Activated naive CD4-positive, alpha-beta T cell treated with anti-CD3 and anti-CD28 coated beads, Interleukin-2, amount 50 U/mL, for 24 hours (primary cell): ENCODE results near the gene AADACL4.

Source experiments
- H3K27ac Mint-ChIP-seq: one replicate; pipeline ENCODE4 v1.8.0; 2021; ENCODE audit warnings: mild to moderate bottlenecking, mixed read lengths
- H3K27me3 Mint-ChIP-seq: one replicate; pipeline ENCODE4 v1.8.0; 2021; ENCODE audit warnings: mixed read lengths
- H3K36me3 Mint-ChIP-seq: one replicate; pipeline ENCODE4 v1.8.0; 2021; ENCODE audit warnings: mixed read lengths
- H3K4me1 Mint-ChIP-seq: one replicate; pipeline ENCODE4 v1.8.0; 2021; ENCODE audit warnings: mixed read lengths
- H3K4me3 Mint-ChIP-seq: one replicate; pipeline ENCODE4 v1.8.0; 2021; ENCODE audit warnings: mild to moderate bottlenecking, mixed read lengths
- H3K9me3 Mint-ChIP-seq: one replicate; pipeline ENCODE4 v1.8.0; 2021; ENCODE audit warnings: mixed read lengths

AADACL4 gene

DNA sequence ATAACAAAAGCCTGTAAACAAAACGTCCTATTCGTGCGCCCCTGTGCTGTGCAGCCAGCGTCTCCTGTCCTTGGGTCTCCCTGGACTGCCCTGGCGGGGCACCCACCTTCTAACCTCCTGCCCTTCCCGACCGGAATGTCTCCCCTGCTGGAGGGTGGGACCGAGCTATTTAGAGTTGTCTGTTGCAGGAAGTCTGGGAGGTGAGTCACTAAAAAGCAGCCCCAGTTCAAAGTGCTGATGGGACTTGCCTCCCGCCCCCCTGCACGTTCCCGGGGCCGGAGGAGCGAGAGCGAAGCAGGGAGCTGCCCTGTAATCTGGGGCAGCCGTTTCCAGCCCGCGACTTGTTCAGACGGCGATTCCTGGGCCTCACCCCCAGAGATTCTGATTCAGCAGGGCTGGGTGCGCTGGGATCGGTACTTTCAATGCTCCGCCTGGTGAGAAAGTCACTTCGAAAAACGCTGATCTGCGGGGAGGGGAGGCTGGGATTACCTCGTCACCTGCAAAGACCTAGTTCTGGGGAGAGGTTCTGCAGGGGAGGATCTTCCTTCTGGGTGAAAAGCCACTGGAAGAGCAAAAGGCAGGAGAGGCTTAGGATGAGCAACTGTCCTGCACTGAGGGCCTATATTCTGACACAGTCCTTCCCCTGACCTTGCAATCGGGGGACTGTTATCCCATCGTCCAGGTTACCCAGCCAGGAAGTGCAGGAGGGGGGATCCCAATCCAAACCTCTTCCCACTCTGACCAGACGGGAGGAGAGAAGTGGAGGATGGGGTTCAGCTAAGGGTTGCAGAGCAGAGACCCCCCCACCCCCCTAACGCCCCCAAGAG is 24.7 kb upstream of the AADACL4 start:
- H3K4me3 Mint-ChIP-seq = peak overlapping the region; percentile 98
- peaks cover 1% of the 10 kb centered on the region for H3K36me3 Mint-ChIP-seq
- H3K27me3 Mint-ChIP-seq = no peaks in the 10 kb centered on the region
- H3K27ac Mint-ChIP-seq = peak overlapping the region; percentile 95
- no peaks in the 10 kb centered on the region for H3K9me3 Mint-ChIP-seq
- H3K4me1 Mint-ChIP-seq = peaks cover 43% of the 10 kb centered on the region

DNA sequence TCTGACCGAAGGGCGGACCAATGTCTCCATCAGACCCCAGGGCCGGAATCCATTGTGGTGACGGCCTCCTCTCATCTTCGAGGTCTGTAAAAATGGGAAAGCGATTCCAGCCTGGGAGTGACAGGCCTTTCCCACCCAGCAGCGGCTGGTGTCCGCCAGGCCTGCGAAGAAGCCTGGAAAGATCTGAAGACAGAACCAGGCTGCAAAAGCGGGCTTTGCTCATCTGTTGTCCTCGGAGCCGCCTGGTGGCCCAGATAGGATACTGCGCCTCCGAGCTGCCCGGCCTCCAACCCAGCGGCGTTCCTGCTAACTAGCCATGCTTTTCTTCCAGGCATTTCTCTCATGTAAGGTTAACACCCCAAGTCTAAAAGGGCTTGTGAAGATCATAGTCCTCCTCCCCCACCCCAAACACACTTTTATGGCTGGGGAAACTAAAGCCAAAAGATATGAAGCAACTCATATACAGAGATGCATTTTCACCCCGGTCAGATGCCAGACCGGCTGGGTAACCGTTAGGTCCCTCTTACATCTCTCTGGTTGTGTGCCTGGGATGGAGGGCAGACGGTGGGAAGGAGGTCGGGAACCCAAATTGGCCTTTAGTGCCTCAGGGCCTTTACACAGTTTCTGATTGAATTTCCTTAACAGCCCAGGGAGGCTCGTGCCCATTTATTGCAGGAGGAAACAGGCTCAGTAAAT is 23.9 kb upstream of the AADACL4 start:
- H3K36me3 Mint-ChIP-seq = no peaks in the 10 kb centered on the region
- no peaks in the 10 kb centered on the region for H3K9me3 Mint-ChIP-seq
- H3K4me1 Mint-ChIP-seq = peaks cover 35% of the 10 kb centered on the region
- H3K27ac Mint-ChIP-seq = peak overlapping the region; percentile 51
- H3K4me3 Mint-ChIP-seq = peak overlapping the region; percentile 98
- no peaks in the 10 kb centered on the region for H3K27me3 Mint-ChIP-seq

DNA sequence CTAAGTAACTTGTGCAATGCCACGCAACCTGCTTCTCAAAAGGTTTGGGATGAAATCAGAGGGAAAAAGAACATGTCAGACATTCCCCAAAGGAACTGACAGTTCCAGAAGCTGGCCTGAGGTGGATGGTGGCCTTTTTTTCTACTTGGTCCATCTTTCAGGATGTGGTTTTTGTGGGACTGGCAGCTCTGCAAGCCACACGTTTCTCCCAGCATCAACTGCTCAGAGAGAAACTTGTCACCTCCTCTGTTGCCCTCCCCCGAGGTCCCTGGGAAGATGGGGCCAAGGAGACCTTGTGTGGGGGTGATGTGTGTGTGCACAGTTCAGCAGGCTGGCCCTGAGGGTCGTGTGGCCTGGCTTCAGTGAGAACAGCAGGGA is 23.4 kb upstream of the AADACL4 start:
- Mint-ChIP-seq H3K4me3 (peak overlapping the region; percentile 98), H3K9me3 (no peaks in the 10 kb centered on the region), H3K36me3 (no peaks in the 10 kb centered on the region), H3K27me3 (no peaks in the 10 kb centered on the region), H3K27ac (no peak overlapping the region), H3K4me1 (peaks cover 30% of the 10 kb centered on the region)

DNA sequence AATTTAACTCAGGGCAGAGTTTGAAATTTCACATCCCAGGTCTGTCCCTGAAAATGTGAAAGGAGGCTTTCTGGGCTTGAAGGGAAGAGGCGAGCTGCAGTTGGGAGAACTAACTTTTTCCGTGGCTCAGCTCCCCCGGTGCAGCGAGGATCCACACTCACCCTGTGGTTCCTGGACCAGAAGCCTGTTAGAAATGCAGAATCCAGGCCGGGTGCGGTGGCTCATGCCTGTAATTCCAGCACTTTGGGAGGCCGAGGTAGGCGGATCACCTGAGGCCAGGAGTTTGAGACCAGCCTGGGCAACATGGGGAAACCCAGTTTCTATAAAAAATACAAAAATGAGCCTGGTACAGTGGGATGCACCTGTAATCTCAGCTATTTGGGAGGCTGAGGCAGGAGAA is 23.0 kb upstream of the AADACL4 start:
- Mint-ChIP-seq H3K4me3 (no peak overlapping the region), H3K27me3 (no peaks in the 10 kb centered on the region), H3K9me3 (no peaks in the 10 kb centered on the region), H3K36me3 (no peaks in the 10 kb centered on the region), H3K27ac (no peak overlapping the region), H3K4me1 (peaks cover 25% of the 10 kb centered on the region)

DNA sequence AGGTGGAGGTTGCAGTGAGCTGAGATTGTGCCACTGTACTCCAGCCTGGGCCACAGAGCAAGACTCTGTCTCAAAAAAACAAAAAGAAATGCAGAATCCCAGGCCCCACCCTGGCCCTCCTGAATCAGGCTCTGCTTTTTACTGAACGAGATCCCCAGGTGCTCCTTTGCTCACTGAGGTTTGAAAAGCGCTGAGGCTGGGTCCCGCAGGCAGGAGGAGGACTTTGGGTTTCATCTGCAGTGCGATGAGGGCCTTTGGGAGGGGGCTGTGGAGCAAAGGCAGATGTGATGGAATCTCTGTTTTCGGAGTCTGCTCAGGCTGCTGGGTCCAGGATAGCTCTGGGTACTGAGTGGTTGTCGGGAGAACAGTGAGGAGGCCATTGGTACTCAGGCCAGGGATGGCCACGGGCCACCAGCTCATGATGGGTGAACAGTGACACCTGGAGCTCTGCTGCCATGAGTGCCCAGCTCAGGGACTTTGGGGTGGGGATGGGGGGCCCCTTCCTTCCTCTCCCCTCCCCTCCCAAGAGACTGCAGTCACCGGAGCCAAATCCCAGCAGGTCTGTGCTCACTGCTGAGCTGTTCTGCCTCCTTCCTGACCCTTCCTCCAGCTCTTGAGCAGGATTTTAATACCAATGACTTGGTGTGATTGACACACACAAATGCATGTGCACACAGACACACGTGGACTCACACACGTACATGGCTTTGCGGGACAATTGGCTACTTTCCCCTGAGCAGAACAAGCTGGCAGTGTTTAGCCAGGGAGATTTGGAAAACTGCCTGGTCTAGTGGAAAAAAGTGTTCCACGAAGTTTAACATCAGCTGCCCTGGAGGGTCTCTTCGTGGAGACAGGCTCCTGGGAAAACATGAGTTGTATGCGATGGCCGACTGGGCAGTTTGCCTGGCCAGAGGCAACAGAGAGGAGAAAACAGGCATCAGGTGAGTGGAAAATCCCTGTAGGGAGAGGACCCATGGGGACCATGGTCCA is 22.2 kb upstream of the AADACL4 start:
- Mint-ChIP-seq H3K4me1 (peaks cover 24% of the 10 kb centered on the region), H3K27me3 (no peaks in the 10 kb centered on the region), H3K9me3 (no peaks in the 10 kb centered on the region), H3K4me3 (no peak overlapping the region), H3K36me3 (no peaks in the 10 kb centered on the region), H3K27ac (no peak overlapping the region)

DNA sequence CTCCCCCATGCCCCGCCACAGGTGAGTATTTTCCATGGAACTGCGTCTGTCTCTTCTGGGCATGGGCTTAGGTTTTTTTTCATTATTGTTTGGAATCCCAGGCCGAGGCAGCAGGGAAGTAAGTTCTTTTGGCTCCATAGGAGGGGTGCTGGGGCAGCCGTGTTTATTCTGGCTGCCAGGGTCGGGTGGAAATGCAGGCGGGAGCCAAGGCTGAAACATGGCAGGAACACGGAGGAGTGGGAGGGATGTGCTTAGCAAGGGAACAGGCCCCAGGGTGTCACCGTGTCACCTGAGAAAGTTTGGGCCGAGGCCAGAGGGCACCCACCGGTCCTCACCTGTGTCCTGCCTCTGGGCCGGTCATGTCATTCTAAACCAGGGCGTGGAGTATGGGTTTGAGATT is 21.4 kb upstream of the AADACL4 start:
- no peak overlapping the region for H3K27ac Mint-ChIP-seq
- no peaks in the 10 kb centered on the region for H3K9me3 Mint-ChIP-seq
- no peaks in the 10 kb centered on the region for H3K36me3 Mint-ChIP-seq
- H3K4me3 Mint-ChIP-seq = no peak overlapping the region
- H3K4me1 Mint-ChIP-seq = peaks cover 32% of the 10 kb centered on the region
- no peaks in the 10 kb centered on the region for H3K27me3 Mint-ChIP-seq

DNA sequence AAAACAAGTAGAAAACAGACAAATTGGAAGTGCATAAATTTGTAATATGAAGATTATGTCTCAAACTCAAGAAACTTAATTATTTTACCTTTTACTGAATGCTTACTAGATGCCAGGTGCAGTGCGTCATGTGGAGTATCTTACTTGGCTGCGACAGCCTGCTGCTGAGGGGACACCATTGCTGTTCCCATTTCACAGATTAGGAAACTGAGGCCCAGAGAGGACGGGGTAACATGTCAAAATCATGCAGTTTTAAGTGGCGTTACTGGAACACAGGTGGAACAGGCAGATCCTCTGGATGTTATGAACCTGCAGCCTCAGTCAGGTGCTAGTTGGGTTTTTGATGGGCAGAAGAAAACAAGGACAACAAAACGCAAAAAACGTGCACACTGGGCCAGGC is 18.6 kb upstream of the AADACL4 start:
- Mint-ChIP-seq H3K4me3 (no peak overlapping the region), H3K36me3 (no peaks in the 10 kb centered on the region), H3K27me3 (no peaks in the 10 kb centered on the region), H3K27ac (no peak overlapping the region), H3K4me1 (peaks cover 14% of the 10 kb centered on the region), H3K9me3 (no peaks in the 10 kb centered on the region)

DNA sequence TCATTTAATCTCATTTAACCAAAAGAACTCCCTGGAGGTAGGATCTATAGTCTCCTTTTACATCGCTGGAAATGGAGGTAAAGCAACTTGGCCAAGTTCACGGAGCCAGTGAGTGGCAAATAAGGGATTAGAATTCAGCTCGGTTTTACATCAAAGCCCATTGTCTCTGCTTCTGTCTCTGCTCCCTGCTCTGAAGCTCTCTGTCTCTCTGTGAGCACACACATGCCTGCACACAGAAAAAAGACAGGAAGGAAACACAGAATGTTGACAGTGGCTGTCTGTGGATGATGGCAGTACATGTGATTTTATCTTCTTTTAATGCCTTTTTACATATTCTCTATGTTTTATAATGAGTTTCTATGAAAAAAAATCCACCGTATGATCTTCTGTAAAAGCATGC is 17.0 kb upstream of the AADACL4 start:
- no peaks in the 10 kb centered on the region for H3K9me3 Mint-ChIP-seq
- H3K36me3 Mint-ChIP-seq = no peaks in the 10 kb centered on the region
- H3K27ac Mint-ChIP-seq = no peak overlapping the region
- no peak overlapping the region for H3K4me3 Mint-ChIP-seq
- H3K27me3 Mint-ChIP-seq = no peaks in the 10 kb centered on the region
- H3K4me1 Mint-ChIP-seq = peaks cover 13% of the 10 kb centered on the region

DNA sequence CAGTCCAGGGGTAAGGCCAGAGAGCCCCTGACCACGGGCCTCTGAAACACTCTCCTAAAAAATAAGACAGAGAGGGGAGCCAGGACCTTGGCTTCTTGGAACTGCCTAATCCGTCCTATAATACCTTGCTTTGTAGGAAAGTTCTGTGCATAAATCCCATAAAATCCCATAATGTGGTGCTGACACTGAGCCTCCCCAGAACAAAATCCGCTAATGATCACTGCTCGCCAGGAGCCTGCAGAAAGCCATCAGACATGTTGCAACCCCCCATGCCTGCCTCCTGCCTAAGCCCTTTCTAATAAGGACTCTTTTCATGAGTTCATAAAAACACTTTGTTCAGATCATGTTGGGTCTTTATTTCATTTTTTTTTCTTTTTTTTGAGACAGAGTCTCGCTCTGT is 16.6 kb upstream of the AADACL4 start:
- Mint-ChIP-seq H3K27me3 (no peaks in the 10 kb centered on the region), H3K4me1 (peaks cover 13% of the 10 kb centered on the region), H3K9me3 (no peaks in the 10 kb centered on the region), H3K4me3 (no peak overlapping the region), H3K36me3 (no peaks in the 10 kb centered on the region), H3K27ac (no peak overlapping the region)

DNA sequence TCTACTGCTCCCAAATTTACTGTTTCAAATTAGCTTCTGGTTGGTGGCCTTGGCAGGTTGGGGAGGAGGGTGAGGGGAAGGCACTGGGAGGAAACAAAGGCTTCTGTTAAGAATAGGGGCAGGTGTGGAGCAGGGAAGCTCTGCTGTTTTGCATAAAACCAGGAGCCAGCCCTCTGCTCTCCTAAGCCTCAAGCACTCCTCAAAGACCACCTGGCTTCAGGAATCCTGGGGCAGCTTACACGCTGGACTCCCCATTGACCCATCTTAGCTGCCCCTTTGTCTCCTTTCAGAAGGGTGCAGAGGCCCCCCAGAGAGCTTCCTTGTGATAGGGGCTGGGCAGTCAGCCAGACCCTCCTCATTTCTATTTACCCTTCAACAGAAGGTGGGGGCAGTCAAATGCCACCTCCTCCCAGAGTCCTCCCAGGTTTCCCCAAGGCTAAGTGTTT is 14.4 kb upstream of the AADACL4 start:
- H3K36me3 Mint-ChIP-seq = no peaks in the 10 kb centered on the region
- peaks cover 15% of the 10 kb centered on the region for H3K4me1 Mint-ChIP-seq
- peaks cover 1% of the 10 kb centered on the region for H3K27me3 Mint-ChIP-seq
- no peaks in the 10 kb centered on the region for H3K9me3 Mint-ChIP-seq
- H3K27ac Mint-ChIP-seq = no peak overlapping the region
- no peak overlapping the region for H3K4me3 Mint-ChIP-seq

DNA sequence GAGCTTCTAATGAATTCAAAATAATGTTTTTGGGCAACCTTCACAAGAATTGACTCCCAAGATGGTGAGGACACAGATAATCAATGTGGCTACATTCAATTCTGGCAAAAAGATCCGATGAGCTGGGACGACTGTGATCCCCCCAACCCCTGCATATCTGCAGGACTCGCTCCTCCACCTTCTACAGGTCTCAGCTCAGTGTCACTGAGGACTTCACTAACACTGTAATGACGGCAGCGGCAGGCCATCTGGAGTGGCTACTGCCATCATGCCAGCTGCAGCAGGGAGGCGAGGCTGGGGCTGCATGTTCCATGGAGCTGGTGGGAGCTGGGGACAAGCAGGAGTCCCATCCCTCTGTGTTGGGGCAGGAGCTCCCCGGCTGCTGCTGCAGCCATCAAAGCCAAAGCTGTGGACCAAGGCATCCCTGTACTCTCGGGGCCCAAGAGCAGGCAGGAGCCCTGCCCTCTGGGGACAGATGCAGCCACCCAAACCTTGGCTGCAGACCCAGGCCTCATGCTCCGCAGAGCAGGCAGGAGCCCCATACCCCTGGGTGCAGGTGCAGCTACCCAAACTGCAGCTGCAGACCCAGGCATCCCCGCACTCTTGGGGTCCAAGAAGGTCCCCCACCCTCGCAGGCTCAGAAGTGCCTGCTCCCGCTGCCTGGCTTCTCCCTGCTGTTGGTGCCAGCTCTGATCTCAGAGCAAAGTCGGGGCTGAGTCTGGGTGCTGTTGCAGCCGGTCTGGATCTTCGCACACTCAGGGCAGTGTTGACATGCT is 13.7 kb upstream of the AADACL4 start:
- no peak overlapping the region for H3K4me3 Mint-ChIP-seq

DNA sequence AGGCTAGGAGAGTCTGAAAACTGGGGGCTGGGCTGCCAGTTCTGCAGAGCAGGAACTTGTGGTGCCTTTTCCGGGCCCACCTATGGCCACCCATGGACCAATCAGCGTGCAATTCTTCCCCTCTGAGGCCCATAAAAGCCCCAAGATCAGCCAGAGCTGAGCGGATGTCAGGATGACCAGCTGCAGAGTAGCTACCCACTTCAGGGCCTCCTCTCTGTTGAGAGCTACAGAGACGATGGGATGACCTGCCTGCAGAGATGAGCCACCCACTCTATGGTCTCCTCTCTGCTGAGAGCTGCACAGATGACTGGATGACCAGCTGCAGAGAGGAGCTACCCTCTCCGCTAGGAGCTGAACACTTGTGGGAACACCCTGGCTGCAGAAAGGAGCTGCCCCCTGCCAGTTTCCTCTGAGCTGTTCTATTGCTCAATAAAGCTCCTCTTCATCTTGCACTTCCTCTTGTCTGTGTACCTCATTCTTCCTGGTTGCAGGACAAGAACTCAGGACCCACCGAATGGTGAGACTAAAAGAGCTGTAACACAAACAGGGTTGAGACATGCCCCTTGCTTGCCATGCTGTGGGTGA is 12.8 kb upstream of the AADACL4 start:
- peaks cover 1% of the 10 kb centered on the region for H3K27me3 Mint-ChIP-seq

More for the DNA sequence above, 13.7 kb upstream of the AADACL4 start:
- no peak overlapping the region for H3K27ac Mint-ChIP-seq
- H3K4me1 Mint-ChIP-seq = peaks cover 18% of the 10 kb centered on the region
- no peaks in the 10 kb centered on the region for H3K9me3 Mint-ChIP-seq
- no peaks in the 10 kb centered on the region for H3K36me3 Mint-ChIP-seq
- peaks cover 1% of the 10 kb centered on the region for H3K27me3 Mint-ChIP-seq

DNA sequence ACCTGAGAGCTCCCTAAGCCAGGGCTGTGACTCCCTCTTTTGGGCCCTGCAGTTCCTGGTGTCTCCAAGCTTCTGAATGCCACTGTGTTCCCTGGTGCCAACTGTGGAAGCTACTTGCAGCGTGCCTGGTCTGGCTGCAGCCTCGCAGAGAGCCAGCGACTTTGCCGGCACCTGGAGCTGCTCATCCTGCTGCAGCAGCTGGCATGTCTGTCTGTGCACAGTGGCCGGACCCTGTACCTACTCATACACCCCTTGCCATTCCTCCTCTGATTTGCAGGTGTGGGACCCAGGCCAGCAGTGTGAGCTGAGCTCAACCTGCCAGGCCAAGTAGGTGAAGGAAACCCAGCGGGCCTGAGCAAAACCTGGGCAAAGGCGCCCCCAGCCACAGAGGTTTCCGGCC is 12.3 kb upstream of the AADACL4 start:
- H3K4me3 Mint-ChIP-seq = no peak overlapping the region
- H3K36me3 Mint-ChIP-seq = no peaks in the 10 kb centered on the region
- H3K4me1 Mint-ChIP-seq = peaks cover 19% of the 10 kb centered on the region
- H3K27me3 Mint-ChIP-seq = peaks cover 1% of the 10 kb centered on the region
- no peaks in the 10 kb centered on the region for H3K9me3 Mint-ChIP-seq
- H3K27ac Mint-ChIP-seq = no peak overlapping the region

More for the DNA sequence above, 12.8 kb upstream of the AADACL4 start:
- Mint-ChIP-seq H3K27ac (no peak overlapping the region), H3K36me3 (no peaks in the 10 kb centered on the region), H3K9me3 (no peaks in the 10 kb centered on the region), H3K4me3 (no peak overlapping the region), H3K4me1 (peaks cover 20% of the 10 kb centered on the region)

DNA sequence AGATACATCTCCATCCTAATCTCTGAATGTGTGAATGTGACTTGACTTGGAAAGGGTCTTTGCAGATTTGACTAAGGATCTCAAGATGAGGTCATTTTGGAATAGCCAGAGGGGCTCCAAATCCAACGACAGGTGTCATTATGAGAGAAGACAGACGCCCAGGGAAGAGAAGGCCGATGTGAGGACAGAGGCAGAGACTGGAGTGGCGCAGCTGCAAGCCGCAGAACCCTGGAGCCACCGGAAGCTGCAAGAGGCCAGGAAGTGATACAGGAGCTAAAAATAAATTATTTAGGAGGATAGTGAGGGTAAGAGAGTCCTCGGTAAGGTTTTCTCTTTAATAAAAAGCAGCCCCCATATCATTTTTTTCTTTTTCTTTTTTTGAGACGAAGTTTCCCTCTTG is 9.7 kb upstream of the AADACL4 start:
- no peak overlapping the region for H3K4me3 Mint-ChIP-seq
- H3K27me3 Mint-ChIP-seq = peaks cover 1% of the 10 kb centered on the region
- peaks cover 10% of the 10 kb centered on the region for H3K4me1 Mint-ChIP-seq
- H3K27ac Mint-ChIP-seq = no peak overlapping the region
- no peaks in the 10 kb centered on the region for H3K36me3 Mint-ChIP-seq
- peaks cover 4% of the 10 kb centered on the region for H3K9me3 Mint-ChIP-seq
